ENCODE data around the gene ROBO1. TPM values are rescaled to one million over a fixed set of nuclear protein-coding genes. Genes with fewer than 3 reads are reported as not detected.

The ROBO1 gene
- total RNA-seq, 1 donor from 2014 or later, result 169 TPM

DNA sequence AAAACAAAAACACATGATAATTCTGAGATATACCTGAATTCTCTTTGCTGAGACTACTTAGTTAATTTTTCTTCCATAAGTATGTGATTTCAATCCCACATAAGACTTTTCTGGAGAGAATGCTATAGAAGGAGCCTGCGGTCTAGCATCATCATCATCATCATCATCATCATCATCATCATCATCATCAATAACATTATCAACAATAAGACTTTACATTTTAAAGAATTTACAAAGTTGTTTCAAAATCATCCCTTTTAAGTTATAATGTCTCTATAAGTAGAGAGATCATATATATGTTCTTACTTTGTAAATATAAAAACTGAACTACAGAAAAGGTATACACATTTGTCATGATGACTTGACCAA lies 965.3 kb downstream of the ROBO1 start:
- Histone ChIP-seq H3K36me3 (no peaks in the 10 kb centered on the region), H3K4me1 (peaks cover 27% of the 10 kb centered on the region), H3K4me2 (no peak overlapping the region), H3F3A (ENCODE audit: low read depth) (no peaks in the 10 kb centered on the region), H3K9ac (no peak overlapping the region), H3K9me3 (ENCODE audit: low read depth) (no peaks in the 10 kb centered on the region), H3K4me3 (no peak overlapping the region), H3K79me2 (ENCODE audit: low read depth) (peaks cover 94% of the 10 kb centered on the region), H3K27ac (no peak overlapping the region), H2AFZ (replicated peaks) (no peak overlapping the region), H3K27me3 (no peaks in the 10 kb centered on the region), H4K20me1 (ENCODE audit: low read depth) (no peaks in the 10 kb centered on the region)
- no peak overlapping the region for H3K27ac Mint-ChIP-seq
- no peaks in the 10 kb centered on the region for H3K4me1 Mint-ChIP-seq
- no peak for DNase-seq (ENCODE audit: low spot score)
- no peak overlapping the region for H3K4me3 Mint-ChIP-seq
- no peaks in the 10 kb centered on the region for H3K9me3 Mint-ChIP-seq
- H3K36me3 Mint-ChIP-seq, result peaks cover 2% of the 10 kb centered on the region
- H3K27me3 Mint-ChIP-seq (ENCODE audit: insufficient read depth, low read depth), result no peaks in the 10 kb centered on the region
- TF ChIP-seq EZH2phosphoT487 (IDR thresholded peaks at IDR 0.05), result no peak
- TF ChIP-seq EZH2 (IDR thresholded peaks at IDR 0.05), result no peak
- TF ChIP-seq, protein P1, sequence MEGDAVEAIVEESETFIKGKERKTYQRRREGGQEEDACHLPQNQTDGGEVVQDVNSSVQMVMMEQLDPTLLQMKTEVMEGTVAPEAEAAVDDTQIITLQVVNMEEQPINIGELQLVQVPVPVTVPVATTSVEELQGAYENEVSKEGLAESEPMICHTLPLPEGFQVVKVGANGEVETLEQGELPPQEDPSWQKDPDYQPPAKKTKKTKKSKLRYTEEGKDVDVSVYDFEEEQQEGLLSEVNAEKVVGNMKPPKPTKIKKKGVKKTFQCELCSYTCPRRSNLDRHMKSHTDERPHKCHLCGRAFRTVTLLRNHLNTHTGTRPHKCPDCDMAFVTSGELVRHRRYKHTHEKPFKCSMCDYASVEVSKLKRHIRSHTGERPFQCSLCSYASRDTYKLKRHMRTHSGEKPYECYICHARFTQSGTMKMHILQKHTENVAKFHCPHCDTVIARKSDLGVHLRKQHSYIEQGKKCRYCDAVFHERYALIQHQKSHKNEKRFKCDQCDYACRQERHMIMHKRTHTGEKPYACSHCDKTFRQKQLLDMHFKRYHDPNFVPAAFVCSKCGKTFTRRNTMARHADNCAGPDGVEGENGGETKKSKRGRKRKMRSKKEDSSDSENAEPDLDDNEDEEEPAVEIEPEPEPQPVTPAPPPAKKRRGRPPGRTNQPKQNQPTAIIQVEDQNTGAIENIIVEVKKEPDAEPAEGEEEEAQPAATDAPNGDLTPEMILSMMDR (IDR thresholded peaks at IDR 0.05), result no peak

DNA sequence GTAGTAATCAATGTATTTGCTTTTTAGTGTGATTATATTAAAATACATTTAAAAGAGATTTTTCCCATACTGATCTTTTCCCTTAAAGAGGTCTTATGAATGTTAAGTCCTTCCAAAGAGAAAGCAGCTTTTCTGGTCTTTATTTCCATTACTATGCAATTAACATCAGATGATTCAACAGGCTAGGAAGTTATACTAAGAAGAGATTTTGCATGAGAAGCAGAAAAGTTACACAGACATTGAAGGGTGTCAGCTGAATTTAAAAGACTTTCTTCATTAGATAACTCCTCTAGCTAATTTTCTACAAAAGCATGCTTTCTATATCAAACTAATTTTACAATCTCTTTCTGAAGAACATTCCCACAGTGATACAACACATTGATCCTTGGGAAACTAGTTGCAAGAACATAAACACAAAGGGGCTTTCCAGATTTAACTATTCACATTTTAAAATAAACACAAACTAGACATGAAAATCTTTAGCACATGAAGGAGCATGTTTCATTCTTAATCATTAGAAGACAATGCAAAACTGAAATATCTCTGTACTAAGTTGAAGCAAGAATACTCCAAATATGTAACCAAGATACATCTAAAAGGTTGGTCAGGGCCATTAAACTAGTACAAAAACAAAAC lies 965.8 kb downstream of the ROBO1 start:
- H3K27me3 ChIP-seq, result no peaks in the 10 kb centered on the region
- Mint-ChIP-seq H3K9me3 (no peaks in the 10 kb centered on the region), H3K36me3 (peaks cover 2% of the 10 kb centered on the region), H3K27ac (no peak overlapping the region), H3K4me3 (no peak overlapping the region), H3K27me3 (ENCODE audit: insufficient read depth, low read depth) (no peaks in the 10 kb centered on the region), H3K4me1 (no peaks in the 10 kb centered on the region)
- H2AFZ ChIP-seq (replicated peaks), result no peak overlapping the region
- H3K9ac ChIP-seq, result no peak overlapping the region
- no peak overlapping the region for H3K4me2 ChIP-seq
- DNase-seq (ENCODE audit: low spot score), result no peak
- no peak overlapping the region for H3K4me3 ChIP-seq
- no peaks in the 10 kb centered on the region for H4K20me1 ChIP-seq (ENCODE audit: low read depth)
- no peak overlapping the region for H3K27ac ChIP-seq
- H3K36me3 ChIP-seq, result no peaks in the 10 kb centered on the region
- no peaks in the 10 kb centered on the region for H3K9me3 ChIP-seq (ENCODE audit: low read depth)
- H3K4me1 ChIP-seq, result peaks cover 27% of the 10 kb centered on the region
- H3K79me2 ChIP-seq (ENCODE audit: low read depth), result peaks cover 94% of the 10 kb centered on the region
- no peaks in the 10 kb centered on the region for H3F3A ChIP-seq (ENCODE audit: low read depth)
- TF ChIP-seq EZH2 (IDR thresholded peaks at IDR 0.05) (no peak), EZH2phosphoT487 (IDR thresholded peaks at IDR 0.05) (no peak)
- TF ChIP-seq, protein P1 (IDR thresholded peaks at IDR 0.05), result no peak

DNA sequence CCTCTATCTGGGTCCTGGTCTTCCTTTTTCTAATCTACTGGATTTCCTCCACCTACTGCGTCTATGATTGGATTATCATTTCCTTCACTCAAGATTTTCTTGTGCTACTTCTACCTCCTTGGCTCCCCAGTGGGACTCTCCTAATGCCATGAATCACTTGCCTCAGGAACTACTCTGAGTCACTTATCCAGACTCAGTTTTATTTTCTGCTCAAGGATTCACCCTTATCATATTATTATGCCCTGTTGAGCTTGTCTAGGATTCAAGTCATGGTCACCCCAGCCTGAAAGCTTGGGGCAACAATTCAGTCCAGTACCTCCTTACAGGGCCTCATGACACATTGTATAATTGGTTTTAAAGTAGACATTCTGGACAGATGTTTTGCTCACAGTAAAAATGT lies 968.1 kb downstream of the ROBO1 start:
- Mint-ChIP-seq H3K27me3 (ENCODE audit: insufficient read depth, low read depth) (no peaks in the 10 kb centered on the region), H3K4me3 (no peak overlapping the region), H3K27ac (no peak overlapping the region), H3K9me3 (no peaks in the 10 kb centered on the region), H3K4me1 (no peaks in the 10 kb centered on the region), H3K36me3 (peaks cover 2% of the 10 kb centered on the region)
- TF ChIP-seq EZH2 (IDR thresholded peaks at IDR 0.05) (no peak), EZH2phosphoT487 (IDR thresholded peaks at IDR 0.05) (no peak)
- TF ChIP-seq, protein P1 (IDR thresholded peaks at IDR 0.05), result no peak
- Histone ChIP-seq H3K9ac (no peak overlapping the region), H4K20me1 (ENCODE audit: low read depth) (peaks cover 3% of the 10 kb centered on the region), H3K27me3 (no peaks in the 10 kb centered on the region), H3K4me2 (no peak overlapping the region), H3K9me3 (ENCODE audit: low read depth) (no peaks in the 10 kb centered on the region), H3K36me3 (no peaks in the 10 kb centered on the region), H3K79me2 (ENCODE audit: low read depth) (peaks cover 84% of the 10 kb centered on the region), H3K4me3 (no peak overlapping the region), H3K4me1 (peaks cover 20% of the 10 kb centered on the region), H2AFZ (replicated peaks) (no peak overlapping the region), H3K27ac (no peak overlapping the region), H3F3A (ENCODE audit: low read depth) (no peaks in the 10 kb centered on the region)
- no peak for DNase-seq (ENCODE audit: low spot score)
